ENCODE data around the gene PROX2.

GRCh38 chr14:74859757-74860552 lies 16.0 kb downstream of the PROX2 start:
- TF ChIP-seq CTCF (optimal IDR thresholded peaks at IDR 0.05 in 1 of 3, IDR thresholded peaks at IDR 0.05 in 1 of 3, conservative IDR thresholded peaks at IDR 0.05 in 1 of 3; ENCODE audit: extremely low read depth in 1 of 3, insufficient read depth in 2 of 3, low read length in 3 of 3) (no peak), EZH2 (IDR thresholded peaks at IDR 0.05; ENCODE audit: low read length) (no peak)
